NOMO-1 treated with DMSO at 0.1 percent for 48 hours (cell line): ENCODE data around the gene VPS72.
"Not testable (repeated sequence)": the region's sequence is repeated elsewhere in the genome, so short reads cannot be mapped to it uniquely, and the experiment has no call there.

Experiments
- DNase-seq: peaks from one replicate; lab custom pipeline; 2025; ENCODE audit not compliant: unreplicated experiment; lab: John Stamatoyannopoulos, UW

The VPS72 gene, protein sequence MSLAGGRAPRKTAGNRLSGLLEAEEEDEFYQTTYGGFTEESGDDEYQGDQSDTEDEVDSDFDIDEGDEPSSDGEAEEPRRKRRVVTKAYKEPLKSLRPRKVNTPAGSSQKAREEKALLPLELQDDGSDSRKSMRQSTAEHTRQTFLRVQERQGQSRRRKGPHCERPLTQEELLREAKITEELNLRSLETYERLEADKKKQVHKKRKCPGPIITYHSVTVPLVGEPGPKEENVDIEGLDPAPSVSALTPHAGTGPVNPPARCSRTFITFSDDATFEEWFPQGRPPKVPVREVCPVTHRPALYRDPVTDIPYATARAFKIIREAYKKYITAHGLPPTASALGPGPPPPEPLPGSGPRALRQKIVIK

DNA sequence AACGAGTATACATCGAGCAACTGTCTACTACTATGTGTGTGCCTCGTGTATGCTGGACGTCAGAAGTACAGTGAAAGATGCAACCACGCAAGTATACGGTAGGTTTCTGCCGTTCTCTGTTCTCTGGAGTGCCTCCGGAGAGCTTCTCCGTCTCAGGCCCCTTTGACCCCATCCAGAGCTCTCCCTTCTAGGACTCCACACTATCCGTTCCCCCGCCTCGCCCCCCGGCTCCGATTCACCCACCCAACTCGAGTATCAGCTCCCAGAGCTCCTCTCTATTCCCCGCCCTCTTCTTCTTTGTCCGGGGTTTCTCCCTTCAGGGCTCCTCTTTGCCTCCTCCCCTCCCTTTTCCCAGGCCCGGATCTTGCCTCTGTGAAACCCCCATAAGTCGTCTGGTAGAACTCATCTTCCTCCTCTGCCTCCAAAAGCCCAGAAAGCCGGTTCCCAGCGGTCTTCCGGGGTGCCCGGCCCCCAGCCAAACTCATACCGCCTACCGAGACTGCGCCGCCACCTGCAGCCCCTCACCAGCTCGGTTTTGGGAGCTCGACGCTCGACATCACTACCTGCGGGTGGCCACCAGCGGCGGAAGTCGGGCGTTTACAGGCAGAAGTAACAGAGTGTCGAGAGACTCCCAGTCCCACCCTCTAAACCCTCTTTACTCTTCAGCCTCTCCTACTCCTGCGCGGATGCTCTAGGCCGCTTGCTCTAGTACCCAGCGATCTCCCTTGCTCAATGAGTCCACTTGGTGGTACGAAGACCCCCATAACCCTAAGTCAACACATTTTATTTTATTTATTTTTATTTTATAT, at the start of gene VPS72:
VPS72 (minus strand) TSS at position 561 of the 809 bp plus-strand sequence; CDS start at position 485, 76 bp downstream.
- peak; percentile 93 for DNase-seq

DNA sequence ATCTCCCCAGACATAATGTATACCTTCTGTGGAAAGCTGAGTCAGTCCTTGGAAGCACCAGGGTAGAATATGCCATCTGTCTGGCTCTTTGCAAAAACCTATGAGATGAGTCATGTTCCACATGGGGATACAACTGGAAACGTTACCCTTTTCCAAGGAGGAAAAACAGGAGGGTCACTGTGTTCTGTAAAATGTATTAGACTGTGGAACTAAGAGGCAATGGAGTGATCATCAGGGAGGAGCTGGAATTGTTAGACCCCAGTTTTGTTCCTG, 48.4 kb upstream of the VPS72 start:
- no peak for DNase-seq

DNA sequence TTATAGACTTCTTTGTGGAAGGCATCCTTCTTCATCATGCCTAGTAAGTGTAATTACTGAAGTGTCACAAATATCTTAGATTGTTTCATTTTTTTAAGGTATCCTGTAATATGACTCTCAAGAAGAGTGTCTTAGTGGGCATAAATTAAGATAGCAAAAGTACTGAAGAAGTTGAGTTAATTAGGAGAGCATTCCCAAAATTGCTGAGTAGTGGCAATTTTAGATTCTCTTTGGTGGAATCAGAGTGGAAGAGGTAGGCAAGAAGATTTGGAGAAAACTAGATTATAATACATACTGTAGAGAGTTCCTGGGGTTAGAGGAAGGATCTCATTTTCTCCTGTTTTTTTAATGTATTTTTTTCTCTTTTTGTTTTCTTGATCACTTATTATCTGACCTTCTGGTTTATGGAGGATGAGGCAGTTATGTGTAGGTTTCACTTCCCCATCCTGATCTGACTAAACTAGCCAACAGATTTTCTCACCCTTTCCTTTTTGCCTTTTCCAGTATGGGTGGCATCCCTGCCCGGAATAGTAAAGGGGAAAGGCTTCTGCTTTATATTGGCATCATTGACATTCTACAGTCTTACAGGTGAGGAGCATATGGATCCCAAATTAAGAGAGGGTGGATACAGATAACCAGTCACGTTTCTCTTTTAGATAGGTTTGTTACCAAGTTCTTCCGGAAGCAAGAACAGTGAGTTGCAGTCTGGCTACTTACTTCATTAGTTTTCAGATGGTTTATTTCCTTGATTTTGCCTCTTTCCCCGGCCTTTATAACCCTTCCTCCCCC, 47.9 kb upstream of the VPS72 start:
- peak; percentile 60 for DNase-seq

DNA sequence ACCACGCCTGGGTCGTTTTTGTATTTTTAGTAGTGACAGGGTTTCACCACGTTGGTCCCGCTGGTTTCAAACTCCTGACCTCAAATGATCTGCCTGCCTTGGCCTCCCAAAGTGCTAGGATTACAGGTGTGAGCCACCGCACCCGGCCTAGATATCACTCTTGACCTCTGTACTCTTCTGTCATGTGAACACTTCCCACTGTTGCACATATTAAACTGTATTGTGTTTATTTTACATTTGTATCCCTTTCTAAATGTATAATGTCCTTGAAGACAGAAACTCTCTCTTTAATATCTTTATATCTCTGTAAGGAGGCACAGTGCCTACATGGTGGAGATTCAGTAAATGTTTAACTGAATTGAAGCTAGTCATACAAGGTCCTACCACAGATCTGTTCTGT, 45.2 kb upstream of the VPS72 start:
- no peak for DNase-seq

DNA sequence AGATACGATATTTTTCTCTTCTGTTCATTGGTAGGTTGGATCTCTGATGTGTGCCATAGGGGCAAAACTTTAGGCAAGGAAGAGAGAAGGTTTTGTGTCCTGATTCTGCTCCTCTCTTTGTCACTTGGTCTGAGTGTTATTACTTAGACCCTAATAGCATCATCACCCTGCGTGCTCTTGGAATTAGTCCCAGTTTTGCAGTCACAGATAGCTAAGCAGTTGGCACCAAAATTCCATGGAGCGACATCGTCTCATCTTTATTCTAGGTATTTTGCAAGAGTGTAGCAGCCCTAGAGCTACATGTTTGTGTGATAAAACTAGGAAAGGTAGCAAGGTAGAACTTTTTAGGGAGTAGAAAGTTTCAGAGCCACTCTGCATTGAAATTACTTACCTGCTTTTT, 32.1 kb upstream of the VPS72 start:
- no peak for DNase-seq

DNA sequence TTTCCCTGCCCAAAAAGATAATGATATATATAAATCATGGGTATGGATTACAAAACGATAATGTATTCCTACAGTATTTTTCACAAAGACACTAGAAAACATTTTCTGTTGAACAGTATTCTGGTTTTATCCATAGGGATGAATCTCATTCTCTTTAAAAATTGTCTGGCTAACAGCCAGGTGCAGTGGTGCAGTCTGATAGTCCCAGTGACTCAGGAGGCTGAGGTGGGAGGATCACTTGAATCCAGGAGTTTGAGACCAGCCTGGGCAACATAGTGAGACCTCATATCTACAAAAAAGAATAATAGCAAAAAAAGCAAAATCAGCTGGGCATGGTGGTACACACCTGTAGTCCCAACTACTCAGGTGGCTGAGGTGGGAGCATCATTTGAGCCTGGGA, 31.6 kb upstream of the VPS72 start:
- DNase-seq = no peak

DNA sequence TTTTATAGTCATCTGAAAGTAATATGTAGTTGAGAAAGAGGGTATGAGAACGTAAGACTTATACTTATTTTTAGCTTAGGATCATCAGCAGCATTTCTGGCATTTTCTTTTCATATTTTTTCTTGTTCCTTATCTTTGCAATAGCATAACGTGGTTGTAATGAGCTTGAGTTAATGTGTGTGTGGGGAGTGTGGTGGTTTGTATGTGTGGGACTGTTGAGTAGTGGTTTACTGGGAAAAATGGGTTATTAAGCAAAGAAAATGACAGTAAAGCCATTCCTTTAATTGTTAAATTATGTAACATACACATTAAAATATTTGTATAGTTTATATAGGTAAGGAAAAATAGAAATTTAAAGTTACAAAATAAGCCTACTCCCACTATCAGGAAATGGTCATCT, 23.6 kb upstream of the VPS72 start:
- no peak for DNase-seq

DNA sequence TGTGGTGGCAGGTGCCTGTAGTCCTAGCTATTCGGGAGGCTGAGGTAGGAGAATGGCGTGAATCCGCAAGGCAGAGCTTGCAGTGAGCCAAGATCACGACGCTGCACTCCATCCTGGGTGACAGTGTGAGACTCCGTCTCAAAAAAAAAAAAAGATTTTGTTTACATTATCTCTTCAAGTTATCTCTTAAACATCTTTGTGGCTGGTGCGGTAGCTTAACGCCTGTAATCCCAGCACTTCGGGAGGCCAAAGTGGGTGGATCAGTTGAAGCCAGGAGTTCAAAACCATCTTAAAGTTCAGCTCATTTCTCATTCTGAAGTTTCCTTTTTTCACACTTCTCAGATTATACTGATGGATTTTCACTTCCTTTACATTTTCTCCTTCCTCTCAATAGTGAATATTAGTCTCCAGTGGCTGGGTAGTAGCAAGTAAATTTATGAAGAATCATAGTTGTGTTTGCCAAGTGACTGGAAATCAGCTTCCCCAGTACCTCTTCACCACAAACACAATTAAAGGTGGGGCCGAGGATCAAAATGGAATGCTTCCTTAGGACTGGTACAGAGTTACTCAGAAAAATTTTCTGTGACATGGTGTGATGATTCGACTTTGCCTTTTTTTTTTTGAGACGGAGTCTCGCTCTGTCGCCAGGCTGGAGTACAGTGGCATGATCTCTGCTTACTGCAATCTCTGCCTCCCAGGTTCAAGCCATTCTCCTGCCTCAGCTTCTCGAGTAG, 22.1 kb upstream of the VPS72 start:
- no peak for DNase-seq

DNA sequence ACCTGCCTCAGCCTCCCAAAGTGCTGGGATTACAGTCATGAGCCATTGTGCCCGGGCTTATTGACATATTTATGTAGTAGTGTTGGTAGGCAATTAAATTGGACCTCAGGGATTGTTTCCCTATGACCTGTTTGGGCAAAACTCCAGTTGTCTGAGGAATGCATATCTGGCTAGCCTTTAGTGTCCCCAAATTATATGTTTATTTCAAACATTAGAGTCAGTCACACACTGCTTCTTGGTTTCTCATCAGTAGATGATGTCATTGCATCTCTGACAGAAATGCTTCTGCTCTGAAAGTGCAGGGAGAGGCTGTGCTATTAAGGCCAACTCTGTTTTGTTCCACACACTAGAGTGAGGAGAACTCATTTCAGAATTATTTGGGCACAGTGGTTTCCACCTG, 20.8 kb upstream of the VPS72 start:
- no peak for DNase-seq

DNA sequence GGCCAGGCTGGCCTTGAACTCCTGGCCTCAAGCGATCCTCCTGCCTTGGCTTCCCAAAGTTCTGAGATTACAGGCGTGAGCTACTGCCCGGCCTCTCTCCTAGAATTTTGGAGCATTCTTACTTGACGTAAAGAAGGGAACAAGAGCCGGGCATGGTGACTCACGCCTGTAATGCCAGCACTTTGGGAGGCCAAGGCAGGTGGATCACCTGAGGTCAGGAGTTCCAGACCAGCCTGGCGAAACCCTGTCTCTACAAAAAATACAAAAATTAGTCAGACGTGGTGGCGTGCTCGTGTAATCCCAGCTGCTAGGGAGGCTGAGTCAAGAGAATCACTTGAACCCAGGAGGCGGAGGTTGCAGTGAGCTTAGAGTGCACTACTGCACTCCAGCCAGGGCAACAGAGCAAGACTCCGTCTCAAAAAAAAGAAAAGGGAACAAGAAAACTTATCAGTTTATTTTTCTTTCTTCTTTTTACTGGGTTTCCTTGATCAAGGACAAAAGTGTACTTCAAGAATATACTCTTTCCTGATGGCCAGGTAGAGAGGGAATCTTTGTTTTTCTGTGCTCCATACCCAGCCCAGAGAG, 15.5 kb upstream of the VPS72 start:
- not testable (repeated sequence) for DNase-seq

DNA sequence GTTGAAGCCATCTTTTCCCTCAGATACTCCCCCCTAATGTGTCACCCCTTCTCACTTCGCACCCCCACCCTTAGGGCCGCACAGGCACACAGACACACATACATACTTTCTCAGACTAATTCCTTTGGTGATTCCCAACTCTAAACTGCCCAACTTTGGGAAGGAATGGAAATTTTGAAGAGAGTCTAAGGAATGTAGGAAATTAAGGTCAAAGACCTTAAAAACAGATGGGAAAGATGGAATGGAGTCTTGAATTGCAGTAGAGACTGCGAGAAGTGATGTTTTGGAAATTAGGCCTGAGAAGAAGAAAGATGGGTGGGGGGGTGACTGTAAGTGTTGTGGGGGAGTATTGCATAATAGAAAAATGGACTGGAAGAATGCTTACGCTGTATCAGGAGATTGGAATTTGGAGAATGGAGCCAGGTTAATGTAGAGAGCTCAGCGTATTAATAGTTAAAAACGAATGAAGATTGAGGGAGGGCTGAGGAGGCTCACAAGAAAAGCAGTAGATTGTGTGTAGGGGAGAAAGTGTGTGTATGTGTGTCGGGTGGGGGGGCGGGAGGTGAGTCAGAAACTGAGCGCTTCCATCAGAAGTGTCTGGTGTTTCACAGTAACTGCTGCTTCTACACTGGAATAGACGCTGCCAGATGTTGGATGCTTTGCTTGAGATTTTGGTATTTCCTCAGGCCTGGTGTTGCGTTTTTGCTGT, 10.0 kb upstream of the VPS72 start:
- DNase-seq = peak; percentile 11

DNA sequence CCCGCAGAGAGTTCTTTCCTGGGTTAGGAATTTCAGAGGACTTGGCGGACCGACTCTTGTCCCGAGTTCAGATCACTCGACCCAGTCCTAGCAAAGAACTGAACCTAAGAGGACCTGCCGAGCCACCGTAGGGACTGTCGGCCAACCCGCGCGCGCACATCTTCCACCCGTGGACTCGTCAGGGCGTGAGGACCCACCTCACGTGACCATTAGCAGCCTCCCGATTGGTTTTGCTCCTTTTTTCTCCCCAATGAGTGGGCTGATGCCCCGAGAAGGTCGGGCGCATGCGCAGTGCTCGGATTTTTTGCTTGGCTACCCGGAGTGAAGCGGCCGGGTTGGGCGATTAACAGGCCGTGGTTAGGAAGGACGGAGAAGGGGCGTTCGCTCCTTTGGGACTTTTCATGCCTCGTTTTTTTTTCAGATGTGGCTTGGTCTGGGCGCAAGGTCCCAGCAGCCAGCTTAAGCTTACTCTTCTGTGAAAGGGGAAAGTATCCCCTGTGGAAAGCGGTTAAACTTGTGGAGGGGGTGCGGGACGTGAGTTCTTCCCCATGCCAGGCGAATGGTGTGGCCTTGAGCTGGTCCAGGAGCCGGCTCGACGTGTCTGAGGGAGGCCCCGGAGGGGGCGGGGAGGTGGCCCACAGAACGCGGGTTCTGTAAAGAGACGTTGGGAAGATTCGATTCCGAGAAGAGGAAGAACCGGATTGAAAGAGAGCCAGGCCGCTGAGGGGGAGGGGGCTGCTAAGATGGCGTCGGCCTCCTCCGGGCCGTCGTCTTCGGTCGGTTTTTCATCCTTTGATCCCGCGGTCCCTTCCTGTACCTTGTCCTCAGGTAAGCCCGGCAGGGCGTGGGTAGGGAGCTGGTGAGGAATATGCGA, 8.5 kb upstream of the VPS72 start, which contains the start of gene PIP5K1A:
PIP5K1A (plus strand) TSS at position 299 of the 874 bp plus-strand sequence; CDS start at position 744, 445 bp downstream.
- peak; percentile 99 for DNase-seq

DNA sequence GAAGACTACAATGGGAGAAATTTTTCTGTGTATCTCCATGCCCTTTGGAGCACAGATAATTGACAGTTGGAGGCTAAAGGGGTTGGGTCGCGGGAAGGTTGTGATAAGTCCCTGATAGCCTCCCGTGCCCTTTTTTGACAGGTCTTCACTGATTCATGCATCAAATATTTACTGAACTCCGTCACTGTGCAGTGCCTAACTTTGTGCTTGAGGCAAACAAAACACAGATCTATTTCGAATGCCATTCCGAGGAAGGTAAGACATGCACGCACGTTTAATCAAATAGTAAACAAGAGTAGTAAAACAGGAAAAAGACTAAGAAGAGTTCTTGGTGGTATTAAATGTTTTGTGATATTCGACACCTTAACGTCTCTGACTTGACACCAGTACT, 7.9 kb upstream of the VPS72 start:
- no peak for DNase-seq

DNA sequence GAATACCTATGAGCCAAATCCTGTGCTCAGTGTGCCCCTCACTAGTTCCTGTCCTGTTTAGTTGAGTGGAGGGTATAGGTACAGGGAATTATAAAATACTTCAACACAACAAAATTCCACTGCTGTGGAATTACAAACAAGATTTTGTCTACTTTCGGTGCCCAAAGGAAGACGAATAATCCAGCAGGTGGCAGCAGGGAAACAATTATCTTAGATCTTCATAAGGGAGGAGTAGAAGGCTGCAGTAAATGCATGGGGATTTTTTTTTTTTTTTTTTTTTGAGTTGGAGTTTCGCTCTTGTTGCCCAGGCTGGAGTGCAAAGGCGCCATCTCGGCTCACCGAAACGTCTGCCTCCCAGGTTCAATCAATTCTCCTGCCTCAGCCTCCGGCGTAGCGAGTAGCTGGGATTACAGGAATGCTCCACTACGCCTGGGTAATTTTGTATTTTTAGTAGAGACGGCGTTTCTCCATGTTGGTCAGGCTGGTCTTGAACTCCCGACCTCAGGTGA, 6.3 kb upstream of the VPS72 start:
- DNase-seq = peak; percentile 88

DNA sequence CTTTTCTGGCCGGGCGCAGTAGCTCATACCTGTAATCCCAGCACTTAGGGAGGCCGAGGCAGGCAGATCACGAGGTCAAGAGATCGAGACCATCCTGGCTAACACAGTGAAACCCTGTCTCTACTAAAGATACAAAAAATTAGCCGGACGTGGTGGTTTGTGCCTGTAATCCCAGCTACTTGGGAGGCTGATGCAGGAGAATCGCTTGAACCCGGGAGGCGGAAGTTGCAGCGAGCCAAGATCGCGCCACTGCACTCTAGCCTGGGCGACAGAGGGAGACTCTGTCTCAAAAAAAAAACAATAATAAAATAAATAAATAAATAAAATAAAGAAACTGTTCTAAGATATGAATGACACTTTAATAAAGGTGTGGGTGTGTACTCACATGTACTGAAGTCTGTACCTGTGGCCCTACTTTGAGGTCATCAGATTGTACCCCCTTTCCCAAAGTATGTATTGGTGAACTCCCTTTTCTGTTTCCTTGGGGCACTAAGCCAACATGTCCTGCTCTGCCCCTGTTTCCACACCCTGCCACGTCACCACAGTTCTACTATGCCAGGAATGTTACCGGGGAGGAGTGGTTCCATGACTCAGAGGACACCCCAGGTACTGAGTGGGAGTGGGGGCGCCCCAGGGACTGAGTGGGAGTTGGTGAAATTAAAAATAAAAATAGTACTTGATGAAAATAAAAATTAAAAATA, 5.0 kb upstream of the VPS72 start:
- not testable (repeated sequence) for DNase-seq

DNA sequence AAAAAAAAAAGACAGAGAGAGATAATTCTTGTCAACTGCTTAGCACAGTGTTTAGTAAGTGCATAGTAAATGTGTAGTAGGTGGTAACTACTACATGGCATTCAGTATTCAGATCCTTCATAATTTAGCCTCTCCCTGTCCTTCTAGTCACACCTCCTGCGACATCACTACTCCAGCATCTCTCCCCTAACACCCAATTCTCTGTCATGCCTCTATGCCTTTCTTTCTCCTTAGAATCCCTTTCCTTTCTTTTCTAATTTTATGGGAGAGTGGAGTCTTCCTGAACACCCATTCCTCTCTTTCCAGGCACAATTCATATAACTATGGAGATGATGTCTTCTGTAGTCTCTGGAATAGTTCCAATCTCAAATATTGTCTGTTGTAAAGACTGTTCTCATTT, 3.9 kb upstream of the VPS72 start:
- DNase-seq = no peak

DNA sequence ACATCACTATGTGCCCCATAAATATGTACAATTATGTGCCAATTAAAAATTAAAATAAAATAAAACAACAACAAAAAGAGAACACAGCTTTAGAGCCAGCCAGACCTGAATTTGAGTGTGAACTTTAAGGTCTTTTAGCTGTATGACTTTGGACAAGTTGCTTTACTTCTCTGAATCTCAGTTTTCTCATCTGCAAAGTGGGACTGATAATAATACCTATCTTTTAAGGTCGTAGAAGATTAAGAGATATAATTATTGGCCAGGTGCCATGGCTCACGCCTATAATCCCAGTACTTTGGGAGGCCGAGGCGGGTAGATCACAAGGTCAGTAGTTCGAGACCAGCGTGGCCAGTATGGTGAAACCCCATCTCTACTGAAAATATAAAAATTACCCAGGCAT, 3.3 kb upstream of the VPS72 start:
- DNase-seq = no peak

DNA sequence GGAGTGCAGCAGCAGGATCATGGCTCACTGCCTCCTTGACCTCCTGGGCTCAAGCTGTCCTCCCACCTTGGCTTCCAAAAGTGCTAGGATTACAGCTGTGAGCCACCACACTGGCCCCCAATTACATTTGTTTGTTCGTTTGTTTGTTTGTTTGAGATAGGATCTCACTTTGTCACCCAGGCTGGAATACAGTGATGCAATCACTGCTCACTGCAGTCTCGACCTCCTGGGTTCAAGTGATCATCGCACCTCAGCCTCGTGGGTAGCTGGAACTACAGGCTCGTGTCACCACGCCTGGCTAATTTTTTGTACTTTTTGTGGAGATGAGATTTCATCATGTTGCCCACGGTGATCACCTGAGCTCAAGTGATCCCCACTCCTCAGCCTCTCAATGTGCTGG, 2.0 kb upstream of the VPS72 start:
- no peak for DNase-seq
